GM19438 (cell line): ENCODE results near the gene PKNOX2.

Source experiments
- ATAC-seq: cut with Tn5 transposase; IDR thresholded peaks from one replicate; pipeline ENCODE4 v1.9.1; 2021; ENCODE audit warnings: low read depth; ENCODE audit not compliant: unreplicated experiment

The PKNOX2 gene

DNA sequence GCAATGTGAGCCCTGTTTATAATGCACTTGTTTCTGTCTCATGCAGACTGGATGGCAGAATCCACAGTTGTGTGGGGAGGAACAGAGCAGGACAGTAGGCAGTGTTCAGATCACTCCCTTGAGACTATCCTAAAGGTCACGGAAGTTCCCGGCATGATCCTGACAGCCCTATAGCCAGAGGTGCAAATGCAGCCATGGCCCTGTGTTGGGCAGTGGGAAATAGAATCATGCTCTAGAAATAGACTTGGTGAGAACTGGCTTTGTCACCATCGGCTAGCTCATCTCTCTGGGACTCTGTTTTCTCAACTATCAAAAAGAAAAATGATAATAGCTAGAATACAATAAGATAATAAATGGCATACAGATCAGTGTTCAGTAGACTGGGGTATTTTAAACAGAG, 208.4 kb downstream of the PKNOX2 start:
- ATAC-seq: no peak

GRCh38 chr11:125373426-125374391, 209.2 kb downstream of the PKNOX2 start:
- ATAC-seq: no peak

DNA sequence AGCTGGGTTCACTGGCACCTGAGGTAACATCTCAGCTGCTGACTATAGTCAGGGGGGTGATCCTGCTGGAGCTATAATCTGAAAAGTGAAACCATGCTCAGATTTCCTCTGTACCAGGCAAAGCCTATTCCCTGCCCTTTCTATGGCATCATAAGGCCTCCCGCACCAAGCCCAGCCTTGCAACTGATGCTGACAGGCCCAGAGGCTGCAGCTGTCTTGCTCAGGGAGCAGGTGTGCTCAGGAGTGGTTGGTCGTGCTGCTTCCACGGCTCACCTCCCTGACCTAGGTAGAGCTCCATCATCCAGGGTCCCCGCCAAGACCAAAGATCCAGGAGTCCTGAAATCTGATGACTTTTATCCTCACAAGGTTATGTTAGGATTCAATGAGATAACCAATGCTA, 209.8 kb downstream of the PKNOX2 start:
- ATAC-seq: no peak

DNA sequence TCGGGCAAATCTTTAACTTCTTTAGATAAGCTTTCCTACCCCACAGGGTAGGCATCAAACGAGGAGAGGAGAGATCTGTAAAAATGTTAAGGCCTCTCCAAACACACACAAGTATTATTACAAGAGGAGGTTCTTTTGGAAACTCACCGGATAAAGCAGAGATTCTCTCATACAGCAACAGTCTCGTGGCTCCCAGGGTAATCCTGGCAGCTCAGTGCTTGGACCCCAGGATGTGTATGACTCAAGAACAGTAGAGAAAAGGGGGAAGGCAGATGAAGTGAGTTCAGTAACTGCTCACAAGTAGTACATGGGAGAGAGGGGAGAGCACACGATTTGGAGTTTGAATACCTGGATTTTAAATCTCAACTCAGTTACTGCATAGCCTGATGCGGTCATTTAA, 210.6 kb downstream of the PKNOX2 start:
- ATAC-seq: no peak

GRCh38 chr11:125376117-125376516, 211.6 kb downstream of the PKNOX2 start:
- no peak for ATAC-seq

GRCh38 chr11:125376856-125377255, 212.3 kb downstream of the PKNOX2 start:
- no peak for ATAC-seq

DNA sequence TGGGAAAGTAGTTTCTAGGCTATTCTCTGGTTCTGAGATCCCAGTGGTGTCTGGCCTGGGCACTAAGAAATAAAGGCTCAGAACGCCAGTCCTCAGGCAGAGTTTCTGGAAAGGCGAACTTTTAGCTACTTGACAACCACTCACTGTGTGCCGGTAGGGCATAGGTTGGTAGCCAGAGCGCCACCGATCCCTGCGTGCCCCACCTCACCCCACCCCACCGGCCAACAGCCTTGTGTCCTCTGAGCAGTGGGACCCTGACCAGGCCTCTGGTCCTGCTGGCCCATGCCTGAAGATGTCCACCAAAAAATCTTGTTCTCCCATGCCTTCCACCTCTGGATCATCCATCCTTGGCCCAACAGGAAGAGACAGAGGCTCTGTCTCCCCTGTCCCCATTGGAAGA, 213.5 kb downstream of the PKNOX2 start:
- no peak for ATAC-seq

- ATAC-seq: no peak
Observed at GRCh38 chr11:125378571-125378970, 214.0 kb downstream of the PKNOX2 start.

DNA sequence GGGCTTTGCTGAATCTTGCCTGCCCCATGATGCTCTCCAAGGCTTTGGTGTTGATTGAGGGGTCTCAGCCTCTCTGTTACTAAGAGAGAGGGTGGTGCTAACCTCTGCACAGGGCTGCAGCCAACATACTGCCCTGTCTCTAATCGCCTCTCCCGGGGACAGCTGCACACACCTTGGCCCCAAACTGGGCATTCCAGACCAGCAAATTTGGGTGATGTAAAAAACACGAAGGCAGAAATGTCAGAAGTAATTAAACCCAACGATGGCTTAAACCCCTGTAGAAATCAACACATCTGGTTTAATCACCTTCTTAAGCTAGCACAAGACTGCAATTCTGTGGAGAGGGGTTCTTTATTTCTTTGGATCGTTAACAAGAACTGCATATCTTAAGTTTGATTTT, 215.0 kb downstream of the PKNOX2 start:
- no peak for ATAC-seq

DNA sequence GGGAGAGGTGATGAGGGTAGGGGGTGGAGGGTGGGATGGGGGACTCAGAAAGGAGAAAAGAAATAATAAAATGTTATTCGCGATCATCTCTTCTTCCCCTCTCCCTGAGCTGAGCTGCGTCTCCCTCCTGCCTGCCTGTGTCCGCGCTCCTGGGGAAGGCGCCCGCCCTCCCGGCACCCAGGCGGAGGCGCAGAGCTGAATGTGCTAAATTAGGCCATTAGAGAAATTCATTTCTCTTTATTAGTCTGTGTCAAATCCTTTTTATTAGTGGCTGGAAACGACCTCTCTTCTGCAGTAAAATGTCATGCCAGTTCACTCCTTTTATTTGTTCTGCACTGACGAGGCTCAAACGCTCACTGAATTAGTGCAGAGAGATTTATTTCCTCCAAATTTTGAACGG, 215.4 kb downstream of the PKNOX2 start:
- no peak for ATAC-seq

GRCh38 chr11:125380756-125381445, 216.3 kb downstream of the PKNOX2 start:
- no peak for ATAC-seq

DNA sequence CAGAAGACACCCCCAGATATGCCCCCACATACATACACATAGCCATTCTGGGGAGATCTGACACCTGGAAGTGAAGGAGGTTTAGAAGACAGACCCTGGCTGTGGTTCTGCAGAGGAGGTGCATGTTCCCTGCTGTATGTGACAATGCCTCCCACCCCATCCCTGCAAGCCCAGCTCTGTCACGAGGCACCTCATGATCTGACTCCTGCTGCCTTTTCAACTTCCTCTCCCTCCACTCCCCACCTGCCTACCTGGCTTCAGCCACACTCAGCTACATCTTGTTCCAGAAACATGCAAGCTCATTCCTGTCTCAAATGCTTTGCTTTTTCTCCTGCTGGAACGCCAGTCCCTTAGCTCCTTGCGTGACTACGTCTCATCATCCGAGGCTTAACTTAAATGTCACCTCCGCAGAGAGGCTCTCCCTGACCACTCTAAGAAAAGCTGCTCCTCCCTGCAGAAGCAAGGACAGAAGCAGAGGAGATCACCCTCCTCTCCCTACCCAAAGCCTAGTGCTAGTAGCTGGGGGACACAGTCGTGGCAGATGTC, 217.0 kb downstream of the PKNOX2 start:
- ATAC-seq: no peak

DNA sequence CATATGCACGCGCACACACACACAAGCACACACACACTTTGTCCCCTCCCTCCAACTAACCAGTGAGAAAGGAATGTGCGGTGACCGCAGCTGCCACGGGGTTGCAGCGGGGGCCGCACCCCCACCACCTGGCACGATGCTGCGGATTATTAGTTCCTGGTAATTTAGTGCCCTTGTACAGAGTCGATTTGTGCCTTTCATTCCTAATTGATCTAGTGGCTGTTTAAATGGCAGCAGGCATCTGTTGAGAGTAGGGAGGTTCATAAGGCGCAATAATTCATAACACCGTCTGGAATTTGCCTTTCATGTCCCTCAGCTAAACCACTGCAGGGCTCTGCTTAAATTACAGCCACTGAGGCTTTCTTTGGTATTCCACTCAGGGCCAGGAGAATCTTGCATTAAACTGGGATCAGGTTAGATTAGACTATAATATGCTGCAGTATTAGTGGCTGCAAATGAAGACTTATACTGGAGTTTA, 217.8 kb downstream of the PKNOX2 start:
- ATAC-seq: no peak

DNA sequence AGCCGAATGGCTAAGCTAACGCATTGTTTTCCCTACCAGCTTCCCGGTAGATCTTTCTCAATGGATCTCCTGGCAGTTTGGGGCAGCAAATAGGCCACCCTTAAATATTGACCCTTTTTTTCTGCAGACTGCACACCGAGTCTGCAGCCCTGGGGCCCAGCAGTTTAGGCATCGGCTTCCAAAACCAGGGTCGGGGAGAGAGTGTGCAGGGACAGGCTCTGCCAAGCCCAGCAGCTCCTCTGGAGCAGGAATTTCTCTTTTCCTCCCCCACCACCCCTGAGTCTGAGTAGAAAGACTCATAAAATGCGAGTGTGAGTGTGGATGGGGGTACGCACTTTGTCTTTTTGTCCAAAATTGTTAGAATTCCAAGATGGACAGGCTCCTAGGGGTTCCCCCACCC, 218.3 kb downstream of the PKNOX2 start:
- ATAC-seq: no peak

DNA sequence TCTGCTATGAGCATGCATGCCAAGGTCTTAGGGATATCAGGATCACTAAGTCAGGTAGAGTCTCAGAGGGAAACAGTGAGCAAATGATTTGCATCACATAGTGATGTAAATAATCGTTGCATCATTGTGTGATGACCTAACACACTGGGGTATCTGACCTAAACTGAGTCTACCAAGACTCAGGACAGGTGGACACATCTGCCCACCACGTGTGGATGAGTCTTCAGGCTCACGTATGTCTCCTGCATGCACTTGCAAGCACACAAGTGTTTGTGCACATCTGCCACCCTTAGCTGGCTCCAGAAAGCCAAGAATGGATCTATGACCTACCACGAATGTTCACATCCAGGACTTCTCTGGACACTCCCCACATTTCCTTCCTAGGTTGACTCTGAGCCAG, 220.3 kb downstream of the PKNOX2 start:
- no peak for ATAC-seq

GRCh38 chr11:125387901-125388300, 223.3 kb downstream of the PKNOX2 start:
- ATAC-seq: no peak

DNA sequence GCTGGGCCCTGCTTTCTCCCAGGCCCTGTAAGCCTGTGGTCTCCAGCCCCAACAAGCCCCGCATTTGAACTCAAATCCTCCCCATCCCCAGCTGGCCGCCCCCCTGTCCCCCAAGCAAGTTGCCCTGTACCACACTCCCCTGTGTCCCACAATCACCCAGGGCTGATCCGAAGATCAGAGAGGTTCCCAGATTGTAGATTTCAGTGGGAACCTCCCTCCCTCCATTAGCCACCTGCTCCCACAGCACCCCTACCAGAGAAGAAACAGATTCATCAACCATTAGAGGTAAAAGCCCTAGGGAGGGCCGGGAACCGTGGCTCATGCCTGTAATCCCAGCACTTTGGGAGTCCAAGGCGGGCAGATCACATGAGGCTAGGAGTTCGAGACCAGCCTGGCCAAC, 224.1 kb downstream of the PKNOX2 start:
- ATAC-seq: no peak

GRCh38 chr11:125389339-125390166, 225.0 kb downstream of the PKNOX2 start:
- no peak for ATAC-seq

DNA sequence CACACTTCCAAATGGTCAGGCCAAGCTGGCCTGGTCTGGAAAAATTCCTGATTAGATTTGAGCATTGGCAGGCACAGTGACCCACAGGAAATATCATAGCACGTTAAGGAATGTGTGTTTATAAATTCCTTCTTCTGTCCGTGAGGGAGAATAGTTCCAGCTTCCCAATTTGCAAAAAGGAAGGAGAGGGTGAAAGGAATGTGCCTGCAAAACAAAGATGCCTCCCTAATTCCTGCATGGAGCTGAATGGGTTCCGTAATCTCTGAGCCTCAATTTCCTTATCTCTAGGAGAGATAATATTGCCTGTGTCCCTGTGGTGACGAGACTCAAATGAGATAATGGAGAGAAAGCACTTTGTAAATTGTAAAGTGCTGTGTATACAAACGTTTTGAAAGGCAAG, 226.4 kb downstream of the PKNOX2 start:
- no peak for ATAC-seq

DNA sequence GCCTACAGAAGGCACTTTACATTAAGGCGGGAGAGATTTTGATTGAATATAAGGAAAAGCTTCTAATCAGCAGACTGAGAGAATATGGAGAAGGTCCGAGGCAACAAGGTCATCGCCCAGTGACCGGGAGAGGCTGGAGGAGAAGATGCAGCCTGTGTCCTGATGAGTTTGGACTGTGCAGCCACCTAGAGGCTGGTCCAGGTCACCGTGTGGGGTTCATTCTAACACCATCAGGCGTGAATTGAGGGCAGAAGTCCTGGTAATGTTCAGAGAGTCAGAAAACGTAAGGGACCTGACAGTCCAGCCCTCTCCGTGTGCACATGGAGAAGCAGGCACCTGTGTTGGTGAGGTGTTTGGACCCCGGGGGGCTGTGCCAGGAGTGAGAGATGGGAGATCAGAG, 228.8 kb downstream of the PKNOX2 start:
- no peak for ATAC-seq

- ATAC-seq: no peak
Observed at GRCh38 chr11:125394296-125394695, 229.7 kb downstream of the PKNOX2 start.
